GM19463 (cell line): Measurements from ENCODE around the gene TRPC4AP.

Experiments used
- ATAC-seq: cut with Tn5 transposase; IDR thresholded peaks from one replicate; pipeline ENCODE4 v1.9.1; 2021; ENCODE audit warnings: mild to moderate bottlenecking, moderate library complexity; ENCODE audit not compliant: unreplicated experiment

The TRPC4AP gene

GRCh38 chr20:35004051-35004725 lies 88.4 kb downstream of the TRPC4AP start:
- no peak for ATAC-seq

GRCh38 chr20:35003211-35004031 lies 89.2 kb downstream of the TRPC4AP start:
- ATAC-seq: no peak

GRCh38 chr20:35002426-35003210 lies 90.0 kb downstream of the TRPC4AP start:
- no peak for ATAC-seq

GRCh38 chr20:35001596-35002362 lies 90.8 kb downstream of the TRPC4AP start:
- ATAC-seq: no peak

GRCh38 chr20:35000922-35001595 lies 91.5 kb downstream of the TRPC4AP start:
- ATAC-seq: no peak

GRCh38 chr20:35000311-35000921 lies 92.2 kb downstream of the TRPC4AP start:
- ATAC-seq: no peak

- ATAC-seq: no peak
These were observed 92.8 kb downstream of the TRPC4AP start for GRCh38 chr20:34999782-35000181.

- no peak for ATAC-seq
These were observed 93.6 kb downstream of the TRPC4AP start for GRCh38 chr20:34999021-34999451.

GRCh38 chr20:34998331-34998950 lies 94.2 kb downstream of the TRPC4AP start:
- ATAC-seq: no peak

GRCh38 chr20:34997774-34998173 lies 94.8 kb downstream of the TRPC4AP start:
- ATAC-seq: no peak

GRCh38 chr20:34997131-34997561 lies 95.5 kb downstream of the TRPC4AP start:
- no peak for ATAC-seq

GRCh38 chr20:34996243-34997028 lies 96.2 kb downstream of the TRPC4AP start:
- ATAC-seq: no peak

GRCh38 chr20:34995696-34996095 lies 96.9 kb downstream of the TRPC4AP start:
- ATAC-seq: no peak

- no peak for ATAC-seq
These were observed 97.4 kb downstream of the TRPC4AP start for GRCh38 chr20:34995192-34995591.

GRCh38 chr20:34994509-34995131 lies 98.0 kb downstream of the TRPC4AP start:
- no peak for ATAC-seq

- no peak for ATAC-seq
These were observed 98.6 kb downstream of the TRPC4AP start for GRCh38 chr20:34993941-34994508.

- ATAC-seq: no peak
These were observed 99.7 kb downstream of the TRPC4AP start for GRCh38 chr20:34992751-34993417.
